Loucy (cell line): ENCODE data around the gene TRRAP.

Experiments
- H2AFZ ChIP-seq: fragments of 200-600 bp; sonication (generic); 2 replicates; pipeline ENCODE4 v1.6.0; 2016; ENCODE audit warnings: antibody characterized with exemption, mild to moderate bottlenecking, low read length, moderate library complexity
- H3F3A ChIP-seq: fragments of 200-600 bp; 2 replicates; pipeline ENCODE4 v1.6.0; 2016; ENCODE audit warnings: antibody characterized with exemption, low read depth, mild to moderate bottlenecking
- H3K27me3 ChIP-seq: fragments of 200-600 bp; sonication (generic); 2 replicates; pipeline ENCODE4 v1.6.1; 2014; ENCODE audit warnings: low read length, mild to moderate bottlenecking; ENCODE audit not compliant: insufficient read depth, poor library complexity, severe bottlenecking
- H3K36me3 ChIP-seq: fragments of 200-600 bp; sonication (generic); 2 replicates; pipeline ENCODE4 v1.6.1; 2016; ENCODE audit warnings: low read length; ENCODE audit not compliant: insufficient read depth
- H3K4me1 ChIP-seq: fragments of 200-600 bp; sonication (generic); 2 replicates; pipeline ENCODE4 v1.5.1; 2014; ENCODE audit warnings: low read length, mild to moderate bottlenecking; ENCODE audit not compliant: insufficient read depth, poor library complexity, severe bottlenecking
- H3K4me2 ChIP-seq: fragments of 200-600 bp; sonication (generic); 2 replicates; pipeline ENCODE4 v1.6.0; 2014; ENCODE audit warnings: antibody characterized with exemption, low read length, low read depth, mild to moderate bottlenecking; ENCODE audit not compliant: poor library complexity, severe bottlenecking
- H3K4me3 ChIP-seq: fragments of 200-600 bp; sonication (generic); 2 replicates; pipeline ENCODE4 v1.5.1; 2014; ENCODE audit warnings: low read length, mild to moderate bottlenecking, mixed read lengths; ENCODE audit not compliant: poor library complexity, severe bottlenecking
- H3K79me2 ChIP-seq: fragments of 200-600 bp; sonication (generic); 2 replicates; pipeline ENCODE4 v1.6.1; 2014; ENCODE audit warnings: low read length; ENCODE audit not compliant: insufficient read depth
- H3K9ac ChIP-seq: fragments of 200-600 bp; sonication (generic); 2 replicates; pipeline ENCODE4 v1.6.0; 2014; ENCODE audit warnings: mild to moderate bottlenecking, low read depth, low read length, moderate library complexity; ENCODE audit not compliant: poor library complexity, severe bottlenecking
- H3K9me2 ChIP-seq: fragments of 200-600 bp; sonication (generic); replicated peaks from 2 replicates; pipeline ENCODE4 v1.6.1; 2016; ENCODE audit warnings: low read depth, low read length, mixed read lengths
- H3K9me3 ChIP-seq: fragments of 200-600 bp; sonication (generic); 2 replicates; pipeline ENCODE4 v1.6.1; 2014; ENCODE audit warnings: mild to moderate bottlenecking, antibody characterized with exemption, low read length, low read depth; ENCODE audit not compliant: insufficient read depth
- H4K20me1 ChIP-seq: fragments of 200-600 bp; sonication (generic); 2 replicates; pipeline ENCODE4 v1.6.0; 2014; ENCODE audit warnings: antibody characterized with exemption, low read length, mild to moderate bottlenecking; ENCODE audit not compliant: insufficient read depth, poor library complexity, severe bottlenecking
- EZH2phosphoT487 ChIP-seq: fragments of 200-600 bp; IDR thresholded peaks from 2 replicates; pipeline ENCODE4 v1.6.1; 2018; ENCODE audit warnings: antibody characterized with exemption, mild to moderate bottlenecking, moderate library complexity, borderline replicate concordance
- TF ChIP-seq, protein P1 (sequence below): fragments of 200-600 bp; sonication (generic); conservative IDR thresholded peaks from 2 replicates; pipeline ENCODE4 v1.5.1; 2014; ENCODE audit warnings: mild to moderate bottlenecking, antibody characterized with exemption, low read length

Gene TRRAP

DNA sequence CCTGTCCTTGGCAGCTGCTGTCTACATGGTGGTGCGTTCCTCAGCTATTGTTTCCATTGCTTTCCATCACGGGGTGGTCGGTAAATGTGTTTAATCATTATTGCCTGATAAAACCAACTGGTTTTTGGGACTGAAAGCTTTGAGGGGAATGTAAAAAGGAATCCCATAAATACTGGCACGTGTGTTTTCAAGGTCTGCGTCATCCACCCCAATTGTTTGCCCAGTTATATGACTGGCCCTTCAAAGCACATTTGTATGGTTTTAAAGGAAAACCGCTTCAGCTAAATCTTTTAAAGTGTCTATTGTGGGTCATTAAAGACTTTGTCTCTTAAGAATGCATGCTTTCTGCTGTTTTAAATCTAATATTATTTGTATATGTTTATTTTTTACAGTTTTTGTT lies 65.0 kb downstream of the TRRAP start:
- H3K4me2 ChIP-seq, result no peak overlapping the region
- H4K20me1 ChIP-seq, result no peaks in the 10 kb centered on the region
- H3K4me3 ChIP-seq, result no peak overlapping the region
- H3F3A ChIP-seq, result no peaks in the 10 kb centered on the region
- H3K27me3 ChIP-seq, result no peaks in the 10 kb centered on the region
- H3K9me2 ChIP-seq, result no peaks in the 10 kb centered on the region
- H2AFZ ChIP-seq, result no peak overlapping the region
- TF ChIP-seq, protein P1, sequence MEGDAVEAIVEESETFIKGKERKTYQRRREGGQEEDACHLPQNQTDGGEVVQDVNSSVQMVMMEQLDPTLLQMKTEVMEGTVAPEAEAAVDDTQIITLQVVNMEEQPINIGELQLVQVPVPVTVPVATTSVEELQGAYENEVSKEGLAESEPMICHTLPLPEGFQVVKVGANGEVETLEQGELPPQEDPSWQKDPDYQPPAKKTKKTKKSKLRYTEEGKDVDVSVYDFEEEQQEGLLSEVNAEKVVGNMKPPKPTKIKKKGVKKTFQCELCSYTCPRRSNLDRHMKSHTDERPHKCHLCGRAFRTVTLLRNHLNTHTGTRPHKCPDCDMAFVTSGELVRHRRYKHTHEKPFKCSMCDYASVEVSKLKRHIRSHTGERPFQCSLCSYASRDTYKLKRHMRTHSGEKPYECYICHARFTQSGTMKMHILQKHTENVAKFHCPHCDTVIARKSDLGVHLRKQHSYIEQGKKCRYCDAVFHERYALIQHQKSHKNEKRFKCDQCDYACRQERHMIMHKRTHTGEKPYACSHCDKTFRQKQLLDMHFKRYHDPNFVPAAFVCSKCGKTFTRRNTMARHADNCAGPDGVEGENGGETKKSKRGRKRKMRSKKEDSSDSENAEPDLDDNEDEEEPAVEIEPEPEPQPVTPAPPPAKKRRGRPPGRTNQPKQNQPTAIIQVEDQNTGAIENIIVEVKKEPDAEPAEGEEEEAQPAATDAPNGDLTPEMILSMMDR, result no peak
- peaks cover 92% of the 10 kb centered on the region; the same call in 1 of the 2 replicates for H3K36me3 ChIP-seq
- H3K9ac ChIP-seq, result no peak overlapping the region
- H3K9me3 ChIP-seq, result no peaks in the 10 kb centered on the region
- H3K79me2 ChIP-seq, result no peaks in the 10 kb centered on the region
- no peaks in the 10 kb centered on the region for H3K4me1 ChIP-seq

DNA sequence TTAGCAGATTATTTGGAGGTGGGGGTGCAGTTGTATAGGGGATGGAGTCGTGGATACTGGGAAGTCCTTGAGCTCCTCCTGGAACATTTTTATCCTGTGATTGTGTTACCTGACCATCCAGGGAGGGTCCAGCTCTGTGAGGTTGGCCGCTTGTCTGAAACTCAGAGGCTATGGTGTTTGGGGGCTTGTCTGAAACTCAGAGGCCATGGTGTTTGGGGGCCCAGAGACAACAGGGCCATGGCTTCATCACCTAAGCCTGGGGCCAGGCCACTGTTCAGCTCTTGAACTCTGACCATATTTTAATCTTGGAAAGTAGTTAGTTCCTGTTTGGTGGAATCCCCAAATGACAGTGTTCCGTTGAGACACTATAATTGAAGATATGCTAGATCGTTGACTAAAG lies 66.1 kb downstream of the TRRAP start:
- TF ChIP-seq, protein P1, result no peak
- no peak for TF ChIP-seq EZH2phosphoT487
- Histone ChIP-seq H4K20me1 (no peaks in the 10 kb centered on the region), H3K9me2 (no peaks in the 10 kb centered on the region), H3K36me3 (peaks cover 92% of the 10 kb centered on the region), H3K4me3 (no peak overlapping the region), H3K4me2 (no peak overlapping the region), H3K79me2 (no peaks in the 10 kb centered on the region), H3K9ac (no peak overlapping the region), H3K4me1 (no peaks in the 10 kb centered on the region), H3K9me3 (no peaks in the 10 kb centered on the region), H3K27me3 (no peaks in the 10 kb centered on the region), H3F3A (no peaks in the 10 kb centered on the region), H2AFZ (no peak overlapping the region)

DNA sequence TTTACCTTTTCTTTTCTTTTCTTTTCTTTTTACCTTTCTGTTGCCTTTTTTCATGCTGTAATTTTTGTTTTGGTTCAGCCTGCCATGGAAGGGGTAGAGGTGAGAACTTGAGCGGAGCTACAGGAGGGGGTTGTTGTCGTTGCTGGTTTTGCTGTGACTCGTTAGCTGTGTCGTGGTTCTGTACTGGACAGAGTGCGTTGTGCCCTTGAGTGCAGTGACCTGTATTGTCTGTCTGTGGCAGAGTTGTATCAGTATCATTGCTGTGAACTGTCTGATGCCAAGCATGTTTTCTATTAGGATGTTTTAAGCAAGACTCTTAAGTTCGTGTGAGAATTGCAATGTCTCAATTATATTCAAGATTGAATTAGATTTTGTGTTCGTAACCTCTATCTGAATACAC lies 67.5 kb downstream of the TRRAP start:
- H3K9me2 ChIP-seq, result no peaks in the 10 kb centered on the region
- H3K36me3 ChIP-seq, result peaks cover 94% of the 10 kb centered on the region
- no peak overlapping the region for H3K4me3 ChIP-seq
- no peak overlapping the region for H3K9ac ChIP-seq
- H3F3A ChIP-seq, result no peaks in the 10 kb centered on the region
- H3K4me2 ChIP-seq, result no peak overlapping the region
- no peaks in the 10 kb centered on the region for H3K27me3 ChIP-seq
- H2AFZ ChIP-seq, result no peak overlapping the region
- H3K4me1 ChIP-seq, result no peaks in the 10 kb centered on the region
- TF ChIP-seq, protein P1, result no peak
- TF ChIP-seq EZH2phosphoT487, result no peak
- no peaks in the 10 kb centered on the region for H3K79me2 ChIP-seq
- no peaks in the 10 kb centered on the region for H4K20me1 ChIP-seq
- H3K9me3 ChIP-seq, result no peaks in the 10 kb centered on the region
